IgD-negative memory B cell (primary cell): ENCODE results near the gene PLCB4. TPM values are rescaled to one million over a fixed set of nuclear protein-coding genes. Genes with fewer than 3 reads are reported as not detected.

Experiments used
- H3K27ac Mint-ChIP-seq, 3 donors: one replicate each; pipeline ENCODE4 v1.8.0; 2020 to 2022; ENCODE audit warnings: mild to moderate bottlenecking in 3 of 3, mixed read lengths in 3 of 3, moderate library complexity in 1 of 3
- H3K27me3 Mint-ChIP-seq: one replicate; pipeline ENCODE4 v1.8.0; 2021; ENCODE audit warnings: mixed read lengths
- H3K36me3 Mint-ChIP-seq: one replicate; pipeline ENCODE4 v1.8.0; 2020; ENCODE audit warnings: mild to moderate bottlenecking, mixed read lengths
- H3K4me1 Mint-ChIP-seq, 3 donors: one replicate each; pipeline ENCODE4 v1.8.0; 2020 to 2022; ENCODE audit warnings: mixed read lengths in 3 of 3, mild to moderate bottlenecking in 1 of 3
- H3K4me3 Mint-ChIP-seq, 4 donors: one replicate each; pipeline ENCODE4 v1.8.0; 2020 to 2022; ENCODE audit warnings: mild to moderate bottlenecking in 4 of 4, mixed read lengths in 4 of 4, moderate library complexity in 3 of 4
- H3K9me3 Mint-ChIP-seq, 3 donors: one replicate each; pipeline ENCODE4 v1.8.0; 2020 to 2021; ENCODE audit warnings: mixed read lengths in 3 of 3, mild to moderate bottlenecking in 1 of 3
- polyA plus RNA-seq: library from polyadenylated mRNA; unstranded; fragments of 300-500 nt; fragmentation: Illumina TruSeq; gene quantifications from one replicate; pipeline ENCODE4 v1.2.3, GENCODE V29; 2021

PLCB4 gene
- polyA plus RNA-seq, 1 donor from 2014 or later = not detected

DNA sequence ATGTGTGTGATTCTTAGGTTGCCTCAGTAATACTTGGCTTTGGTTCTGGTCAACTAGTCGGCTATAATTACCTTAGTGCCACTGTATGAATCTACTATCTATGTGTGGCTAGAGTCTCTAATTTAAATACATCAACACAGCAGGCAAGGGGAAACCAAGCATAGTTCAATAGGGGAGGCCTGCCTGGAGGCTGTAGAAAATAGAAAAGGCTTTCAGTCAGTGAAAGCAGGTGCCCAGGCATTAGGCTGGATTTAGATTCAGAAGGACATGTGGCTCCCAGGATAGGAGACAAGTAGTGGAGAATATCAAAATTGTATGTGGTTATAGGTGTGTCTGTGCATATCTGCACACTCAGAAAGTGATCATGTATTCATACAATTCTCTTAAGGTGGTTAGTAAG, 330.4 kb downstream of the PLCB4 start:
- H3K9me3 Mint-ChIP-seq = no peaks in the 10 kb centered on the region
- H3K27me3 Mint-ChIP-seq = peaks cover 1% of the 10 kb centered on the region
- H3K27ac Mint-ChIP-seq = no peak overlapping the region
- H3K4me1 Mint-ChIP-seq = peaks cover 0 to 4% (median 3%) of the 10 kb centered on the region in 3 donors
- no peaks in the 10 kb centered on the region for H3K36me3 Mint-ChIP-seq
- H3K4me3 Mint-ChIP-seq = no peak overlapping the region

DNA sequence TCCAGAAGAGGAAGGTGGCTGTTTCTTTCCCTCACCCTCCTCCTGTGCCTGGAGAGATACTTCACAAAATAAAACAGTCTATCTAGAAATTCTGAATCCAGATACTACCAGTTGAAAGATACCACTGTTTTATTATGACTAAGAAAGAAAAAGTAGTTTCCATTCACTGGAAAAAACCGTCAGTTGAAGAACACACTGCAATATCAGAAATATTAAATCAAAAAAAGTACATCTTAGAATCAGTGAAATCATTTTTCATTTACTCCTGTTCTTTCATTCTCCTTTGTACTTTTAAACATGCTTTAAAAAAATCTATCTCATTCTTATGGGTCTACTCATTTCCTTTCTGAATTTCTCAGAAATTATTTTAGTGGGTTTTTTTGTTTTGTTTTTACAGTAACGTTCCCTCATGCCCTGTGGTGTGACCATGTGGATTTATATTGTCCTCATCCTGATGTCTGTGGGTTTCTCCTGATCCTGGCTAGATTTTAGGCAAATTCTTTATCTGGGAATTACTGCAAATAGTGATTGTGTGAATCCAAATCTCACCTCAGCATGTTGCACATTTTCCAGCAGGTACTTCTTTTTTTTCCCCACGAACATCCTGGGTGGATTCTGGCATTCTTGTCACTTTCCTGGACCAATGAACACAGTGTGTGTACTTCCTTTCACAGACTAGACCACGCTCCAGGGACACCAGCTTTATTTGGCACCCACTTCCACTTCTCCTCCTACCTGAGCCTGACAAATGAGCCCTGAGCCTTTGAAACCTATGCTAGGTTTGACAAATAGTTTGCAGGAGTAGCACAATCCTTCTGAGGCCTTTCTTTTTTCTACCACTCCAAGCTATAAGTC, 331.5 kb downstream of the PLCB4 start:
- H3K27me3 Mint-ChIP-seq = peaks cover 1% of the 10 kb centered on the region
- H3K4me1 Mint-ChIP-seq = peaks cover 0 to 4% (median 3%) of the 10 kb centered on the region in 3 donors
- no peaks in the 10 kb centered on the region for H3K9me3 Mint-ChIP-seq
- no peaks in the 10 kb centered on the region for H3K36me3 Mint-ChIP-seq
- H3K4me3 Mint-ChIP-seq = no peak overlapping the region
- no peak overlapping the region for H3K27ac Mint-ChIP-seq

DNA sequence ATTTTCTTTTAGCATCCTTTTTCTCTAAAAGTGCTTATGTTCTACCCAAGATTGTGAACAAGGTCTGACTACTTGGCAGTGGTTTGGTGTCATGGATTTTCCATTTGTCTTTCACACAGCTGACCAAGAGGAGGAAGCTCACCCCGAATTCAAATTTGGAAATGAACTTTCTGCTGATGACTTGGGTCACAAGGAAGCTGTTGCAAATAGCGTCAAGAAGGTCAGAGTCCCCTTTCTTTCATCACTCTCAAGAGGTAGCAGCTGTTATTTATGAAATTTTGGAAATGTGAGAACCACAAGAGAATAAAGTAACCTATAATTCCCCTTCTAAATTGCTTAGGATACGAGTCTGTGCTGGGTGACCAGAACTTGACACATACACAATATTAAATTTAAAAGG, 332.5 kb downstream of the PLCB4 start:
- no peaks in the 10 kb centered on the region for H3K36me3 Mint-ChIP-seq
- H3K4me3 Mint-ChIP-seq = no peak overlapping the region
- no peaks in the 10 kb centered on the region for H3K9me3 Mint-ChIP-seq
- peaks cover 1% of the 10 kb centered on the region for H3K27me3 Mint-ChIP-seq
- H3K4me1 Mint-ChIP-seq = peaks cover 0 to 4% (median 3%) of the 10 kb centered on the region in 3 donors
- no peak overlapping the region for H3K27ac Mint-ChIP-seq

GRCh38 chr20:9402141-9402540, 333.3 kb downstream of the PLCB4 start:
- Mint-ChIP-seq H3K36me3 (no peaks in the 10 kb centered on the region), H3K4me3 (no peak overlapping the region), H3K9me3 (no peaks in the 10 kb centered on the region), H3K27ac (no peak overlapping the region), H3K4me1 (peaks cover 0 to 4% (median 3%) of the 10 kb centered on the region in 3 donors), H3K27me3 (peaks cover 1% of the 10 kb centered on the region)

DNA sequence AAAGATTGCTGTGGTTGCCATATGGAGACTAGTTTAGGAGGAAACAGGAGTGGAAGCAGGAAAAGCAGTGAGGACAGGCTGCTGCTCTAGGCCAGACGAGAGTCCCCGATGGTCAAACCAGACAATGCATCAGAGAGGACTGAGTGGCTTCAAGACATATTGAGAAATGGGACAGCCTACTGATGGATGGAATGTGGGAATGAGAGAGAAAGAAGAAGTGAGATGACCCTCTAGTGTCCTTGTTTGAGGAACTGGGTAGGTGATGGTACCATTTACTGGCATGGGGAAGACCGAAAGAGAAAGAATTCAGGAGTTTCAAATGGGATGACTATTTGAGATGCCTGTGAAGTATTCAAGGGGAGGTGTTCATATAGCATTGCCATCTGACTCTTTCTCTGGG, 333.7 kb downstream of the PLCB4 start:
- Mint-ChIP-seq H3K4me1 (peaks cover 0 to 4% (median 0%) of the 10 kb centered on the region in 3 donors), H3K27me3 (peaks cover 1% of the 10 kb centered on the region), H3K9me3 (no peaks in the 10 kb centered on the region), H3K4me3 (no peak overlapping the region), H3K27ac (no peak overlapping the region), H3K36me3 (no peaks in the 10 kb centered on the region)

DNA sequence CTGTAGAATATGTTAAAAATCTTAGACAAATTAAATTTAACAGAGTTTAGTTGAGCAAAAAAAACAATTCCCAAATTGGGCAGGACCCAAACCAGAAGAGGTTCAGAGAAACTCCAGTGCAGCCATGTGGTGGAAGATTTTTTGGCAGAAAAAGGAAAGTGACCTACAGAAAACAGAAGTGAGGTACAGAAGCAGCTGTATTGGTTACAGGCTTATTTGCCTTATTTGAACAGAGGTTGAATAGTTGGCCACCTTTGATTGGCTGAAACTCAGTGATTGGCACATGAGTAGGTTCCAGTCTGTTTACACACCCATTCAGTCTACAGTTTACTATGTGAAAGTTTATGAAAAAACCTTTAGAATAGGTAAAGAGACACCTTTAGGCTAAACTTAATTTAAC, 334.6 kb downstream of the PLCB4 start:
- no peak overlapping the region for H3K27ac Mint-ChIP-seq
- no peaks in the 10 kb centered on the region for H3K36me3 Mint-ChIP-seq
- no peaks in the 10 kb centered on the region for H3K4me1 Mint-ChIP-seq
- H3K27me3 Mint-ChIP-seq = peaks cover 1% of the 10 kb centered on the region
- no peak overlapping the region for H3K4me3 Mint-ChIP-seq
- no peaks in the 10 kb centered on the region for H3K9me3 Mint-ChIP-seq

GRCh38 chr20:9407805-9408421, 339.0 kb downstream of the PLCB4 start:
- no peaks in the 10 kb centered on the region for H3K9me3 Mint-ChIP-seq
- H3K36me3 Mint-ChIP-seq = no peaks in the 10 kb centered on the region
- H3K4me1 Mint-ChIP-seq = peaks cover 0 to 4% (median 0%) of the 10 kb centered on the region in 3 donors
- no peaks in the 10 kb centered on the region for H3K27me3 Mint-ChIP-seq
- no peak overlapping the region for H3K4me3 Mint-ChIP-seq
- H3K27ac Mint-ChIP-seq = no peak overlapping the region

GRCh38 chr20:9408422-9409300, 339.8 kb downstream of the PLCB4 start:
- Mint-ChIP-seq H3K4me3 (no peak overlapping the region), H3K36me3 (no peaks in the 10 kb centered on the region), H3K27ac (no peak overlapping the region), H3K4me1 (peaks cover 0 to 4% (median 0%) of the 10 kb centered on the region in 3 donors), H3K27me3 (no peaks in the 10 kb centered on the region), H3K9me3 (no peaks in the 10 kb centered on the region)

- H3K4me3 Mint-ChIP-seq = no peak overlapping the region
- H3K9me3 Mint-ChIP-seq = no peaks in the 10 kb centered on the region
- H3K36me3 Mint-ChIP-seq = no peaks in the 10 kb centered on the region
- no peaks in the 10 kb centered on the region for H3K27me3 Mint-ChIP-seq
- H3K4me1 Mint-ChIP-seq = peaks cover 0 to 4% (median 0%) of the 10 kb centered on the region in 3 donors
- no peak overlapping the region for H3K27ac Mint-ChIP-seq
Measured at GRCh38 chr20:9409352-9409751, 340.5 kb downstream of the PLCB4 start.

- Mint-ChIP-seq H3K4me3 (no peak overlapping the region), H3K27ac (no peak overlapping the region), H3K9me3 (no peaks in the 10 kb centered on the region), H3K4me1 (peaks cover 0 to 4% (median 0%) of the 10 kb centered on the region in 3 donors), H3K27me3 (no peaks in the 10 kb centered on the region), H3K36me3 (no peaks in the 10 kb centered on the region)
Measured at GRCh38 chr20:9409981-9410380, 341.1 kb downstream of the PLCB4 start.

DNA sequence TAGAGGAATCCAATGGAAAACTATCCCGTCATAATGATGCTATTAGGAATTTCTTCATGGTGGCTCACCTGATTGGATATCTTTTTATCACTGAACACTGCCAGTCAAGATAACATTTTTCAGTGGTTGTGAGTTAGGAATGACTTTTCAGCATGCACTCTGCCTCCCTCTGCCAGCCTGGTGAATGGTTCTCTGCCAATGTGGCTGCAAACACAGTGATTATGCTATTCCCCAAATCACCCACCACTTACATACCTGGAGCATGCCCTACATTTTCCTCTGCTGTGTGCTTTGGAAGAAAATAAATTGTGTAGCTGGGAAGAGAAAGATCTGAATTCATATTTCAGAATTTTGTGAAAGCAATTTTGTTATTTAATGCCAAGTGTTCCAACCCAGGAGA, 342.9 kb downstream of the PLCB4 start:
- Mint-ChIP-seq H3K36me3 (no peaks in the 10 kb centered on the region), H3K27ac (no peak overlapping the region), H3K27me3 (no peaks in the 10 kb centered on the region), H3K4me3 (no peak overlapping the region), H3K9me3 (no peaks in the 10 kb centered on the region), H3K4me1 (peaks cover 0 to 4% (median 0%) of the 10 kb centered on the region in 3 donors)

- Mint-ChIP-seq H3K27ac (no peak overlapping the region), H3K4me3 (no peak overlapping the region), H3K4me1 (peaks cover 0 to 4% (median 0%) of the 10 kb centered on the region in 3 donors)
Measured at GRCh38 chr20:9412309-9412708, 343.4 kb downstream of the PLCB4 start.

GRCh38 chr20:9413001-9413400, 344.1 kb downstream of the PLCB4 start:
- Mint-ChIP-seq H3K4me1 (peaks cover 0 to 4% (median 0%) of the 10 kb centered on the region in 3 donors), H3K27me3 (no peaks in the 10 kb centered on the region), H3K36me3 (no peaks in the 10 kb centered on the region), H3K27ac (no peak overlapping the region), H3K4me3 (no peak overlapping the region), H3K9me3 (no peaks in the 10 kb centered on the region)

More at GRCh38 chr20:9412309-9412708, 343.4 kb downstream of the PLCB4 start:
- Mint-ChIP-seq H3K27me3 (no peaks in the 10 kb centered on the region), H3K36me3 (no peaks in the 10 kb centered on the region), H3K9me3 (no peaks in the 10 kb centered on the region)

- Mint-ChIP-seq H3K4me3 (no peak overlapping the region), H3K27ac (no peak overlapping the region), H3K36me3 (no peaks in the 10 kb centered on the region), H3K4me1 (peaks cover 0 to 4% (median 0%) of the 10 kb centered on the region in 3 donors), H3K9me3 (no peaks in the 10 kb centered on the region), H3K27me3 (no peaks in the 10 kb centered on the region)
Measured at GRCh38 chr20:9415426-9415825, 346.5 kb downstream of the PLCB4 start.

DNA sequence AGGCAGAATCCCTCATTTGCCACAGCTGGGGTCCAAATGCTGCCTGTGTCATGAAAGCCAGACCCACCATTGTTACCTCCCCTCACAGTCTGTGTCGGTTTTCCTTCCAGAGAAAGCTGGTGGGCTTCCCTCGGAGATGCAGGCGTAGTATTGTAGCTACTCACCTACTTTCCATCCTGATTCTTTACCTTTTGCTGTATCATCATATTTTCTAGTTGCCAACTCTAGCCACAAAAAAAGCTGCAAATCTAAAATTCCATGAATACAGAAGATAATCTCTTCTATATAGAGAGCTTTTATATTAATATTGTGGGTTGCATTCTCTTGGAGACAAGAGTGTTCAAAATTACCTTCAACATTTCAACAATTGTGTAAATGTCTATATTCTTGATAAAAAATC, 347.5 kb downstream of the PLCB4 start:
- H3K27ac Mint-ChIP-seq = peak overlapping the region in 1 of 3 donors; percentile 10
- no peaks in the 10 kb centered on the region for H3K27me3 Mint-ChIP-seq
- H3K4me1 Mint-ChIP-seq = peaks cover 0 to 4% (median 0%) of the 10 kb centered on the region in 3 donors
- no peaks in the 10 kb centered on the region for H3K9me3 Mint-ChIP-seq
- H3K36me3 Mint-ChIP-seq = no peaks in the 10 kb centered on the region
- no peak overlapping the region for H3K4me3 Mint-ChIP-seq
